Amniotic epithelial cell (primary cell): ENCODE measurements around the gene UPK1B.
A peak's percentile ranks its signal among the peaks of the same experiment; 100 is the strongest.

Source experiments
- DNase-seq: peaks from one replicate; pipeline ENCODE4 v3.0.0-alpha.2; 2010; ENCODE audit warnings: low read depth

The UPK1B gene

DNA sequence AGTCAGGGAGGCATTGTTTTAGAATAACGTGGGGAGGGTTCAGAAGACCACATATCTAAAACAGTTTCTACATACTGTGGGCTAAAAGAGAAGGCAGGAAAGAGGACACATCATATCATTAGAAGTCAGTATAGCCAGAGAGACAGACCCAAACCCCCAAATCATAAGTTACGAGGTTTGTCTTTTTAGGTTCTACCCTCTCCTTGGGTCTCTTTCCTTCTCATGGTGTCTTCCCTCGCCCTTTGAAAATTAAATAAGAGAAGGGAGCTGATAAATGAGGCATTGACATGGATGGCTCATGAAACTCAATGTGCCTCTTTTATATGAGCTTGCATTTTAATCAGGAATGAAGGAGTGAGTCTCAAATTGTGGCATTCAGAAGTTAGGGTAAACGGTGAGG lies 3.4 kb downstream of the UPK1B start:
- no peak for DNase-seq

DNA sequence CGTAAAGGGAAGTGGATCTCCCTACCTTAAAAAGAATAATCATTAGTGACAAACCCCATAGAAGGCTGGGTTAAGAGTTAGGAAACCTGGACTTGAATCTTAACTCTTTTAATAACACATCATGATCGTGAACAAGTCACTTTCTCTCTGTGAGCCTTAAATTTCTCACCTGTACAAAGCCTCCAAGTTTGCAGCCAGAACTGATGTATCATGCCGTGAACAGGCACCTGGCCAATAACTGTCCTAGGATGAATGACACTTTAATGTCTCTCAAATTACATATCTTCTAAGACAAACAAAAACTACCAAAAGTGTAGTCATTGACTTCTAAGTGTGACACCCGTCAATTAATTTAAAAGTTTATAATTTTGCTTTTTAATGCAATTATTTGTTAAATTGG lies 3.9 kb downstream of the UPK1B start:
- DNase-seq, result no peak

DNA sequence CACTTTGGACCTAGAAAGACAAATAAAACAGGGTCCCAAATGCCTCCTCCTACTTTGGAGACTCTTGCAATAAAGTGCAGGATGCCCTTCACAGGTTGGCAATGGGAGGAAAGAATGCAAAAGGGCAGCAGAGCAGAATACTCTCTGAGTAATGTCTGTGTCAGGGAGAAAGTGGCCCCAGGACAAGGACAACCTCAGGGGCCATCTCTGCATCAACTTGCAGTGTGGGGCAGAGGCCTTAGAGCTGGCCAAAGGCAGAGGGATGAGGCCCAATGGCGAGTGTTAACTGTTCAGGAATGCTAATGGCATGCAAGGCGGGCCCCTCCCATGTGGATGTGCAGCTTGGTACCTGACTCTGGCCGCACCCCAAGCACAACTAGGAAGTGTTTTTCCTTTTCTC lies 8.4 kb downstream of the UPK1B start:
- peak; percentile 52 for DNase-seq

DNA sequence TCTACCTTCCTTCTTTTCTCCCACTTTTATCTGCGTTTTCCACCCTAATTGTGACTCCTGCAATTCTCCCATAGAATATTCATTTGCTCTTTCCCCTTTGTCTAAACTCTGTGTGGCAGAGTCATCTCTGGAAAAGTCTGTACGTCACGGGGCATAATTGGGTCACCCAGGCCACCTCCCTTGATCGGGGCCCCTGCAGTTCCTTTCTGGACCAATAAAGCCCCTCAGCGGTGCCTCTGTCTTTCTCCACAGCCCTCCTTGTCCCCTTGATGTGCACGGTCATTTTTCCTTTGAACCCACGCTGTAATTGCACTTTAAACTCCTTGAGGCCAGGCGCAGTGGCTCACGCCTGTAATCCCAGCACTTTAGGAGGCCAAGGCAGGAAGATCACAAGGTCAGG lies 10.7 kb downstream of the UPK1B start:
- DNase-seq, result no peak

DNA sequence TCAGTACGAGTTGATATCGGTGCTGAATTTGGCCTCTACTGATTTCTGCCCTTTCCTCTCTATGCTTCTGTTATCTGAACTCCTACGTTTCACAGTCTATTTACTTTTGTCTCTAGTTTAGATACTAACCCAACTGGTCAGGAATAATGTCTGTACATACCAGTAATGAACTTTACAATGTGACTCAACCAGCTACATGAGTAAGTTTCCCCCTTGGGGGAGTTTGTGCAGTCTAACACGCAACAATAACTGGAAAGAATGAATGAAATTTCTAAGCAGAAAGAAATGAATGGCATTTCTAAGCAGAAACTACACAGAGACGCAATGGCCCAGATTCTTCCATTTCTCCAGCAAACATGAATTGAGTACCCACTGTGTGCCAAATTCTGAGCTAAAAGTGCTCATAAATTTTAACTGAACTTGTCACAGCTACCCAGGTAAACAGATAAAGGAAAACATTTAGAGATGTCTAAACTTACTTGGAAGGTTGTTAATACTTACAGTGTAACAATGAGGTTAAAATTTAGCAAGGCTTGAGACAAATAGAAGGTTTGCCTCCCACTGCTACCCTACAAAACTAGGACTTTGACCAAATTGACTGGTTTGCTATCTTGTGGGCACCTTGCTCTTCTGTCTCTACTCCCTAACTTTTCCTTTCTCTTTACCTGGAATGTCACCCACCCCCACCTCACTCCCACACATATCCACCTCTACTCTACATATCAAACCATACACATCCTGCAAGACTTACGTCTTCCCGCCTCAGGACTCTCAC lies 11.6 kb downstream of the UPK1B start:
- peak; percentile 87 for DNase-seq

DNA sequence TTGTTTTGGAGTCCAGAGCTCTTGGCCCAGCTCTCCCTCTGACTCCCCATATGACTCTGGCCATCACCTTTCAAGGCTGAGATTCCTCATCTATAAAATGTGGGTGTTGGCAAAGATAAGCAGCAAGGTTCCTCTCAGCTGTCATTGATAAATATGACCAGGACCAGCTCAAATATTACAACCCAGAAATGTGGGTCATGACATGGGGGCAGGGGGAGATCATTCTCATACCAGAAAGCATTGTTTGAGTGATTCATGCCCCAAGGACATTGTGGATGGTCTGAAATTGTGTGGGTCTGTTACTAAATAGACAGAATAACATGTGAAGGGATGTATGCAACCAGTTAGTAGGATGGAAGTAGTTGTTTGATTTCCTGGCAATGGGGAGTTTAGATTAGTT lies 13.9 kb downstream of the UPK1B start:
- DNase-seq, result peak; percentile 55

DNA sequence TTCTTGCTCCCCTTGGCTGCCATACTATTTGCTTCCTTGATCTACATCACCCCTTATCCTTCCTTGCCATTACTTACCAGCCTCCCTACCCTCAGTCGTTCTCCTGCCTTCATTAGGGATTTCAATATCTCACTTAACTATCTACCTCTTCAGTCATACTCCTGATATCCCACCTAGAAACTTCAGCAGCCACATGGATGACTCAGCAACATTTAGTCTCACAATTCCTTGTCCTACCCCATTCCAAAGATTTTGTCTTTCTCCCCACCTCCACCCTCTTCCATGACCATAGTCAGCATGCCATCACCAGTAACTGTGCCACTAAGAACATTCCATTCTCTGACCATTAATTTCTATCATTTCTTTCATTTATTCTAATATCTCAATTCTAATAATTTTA lies 18.4 kb downstream of the UPK1B start:
- no peak for DNase-seq

DNA sequence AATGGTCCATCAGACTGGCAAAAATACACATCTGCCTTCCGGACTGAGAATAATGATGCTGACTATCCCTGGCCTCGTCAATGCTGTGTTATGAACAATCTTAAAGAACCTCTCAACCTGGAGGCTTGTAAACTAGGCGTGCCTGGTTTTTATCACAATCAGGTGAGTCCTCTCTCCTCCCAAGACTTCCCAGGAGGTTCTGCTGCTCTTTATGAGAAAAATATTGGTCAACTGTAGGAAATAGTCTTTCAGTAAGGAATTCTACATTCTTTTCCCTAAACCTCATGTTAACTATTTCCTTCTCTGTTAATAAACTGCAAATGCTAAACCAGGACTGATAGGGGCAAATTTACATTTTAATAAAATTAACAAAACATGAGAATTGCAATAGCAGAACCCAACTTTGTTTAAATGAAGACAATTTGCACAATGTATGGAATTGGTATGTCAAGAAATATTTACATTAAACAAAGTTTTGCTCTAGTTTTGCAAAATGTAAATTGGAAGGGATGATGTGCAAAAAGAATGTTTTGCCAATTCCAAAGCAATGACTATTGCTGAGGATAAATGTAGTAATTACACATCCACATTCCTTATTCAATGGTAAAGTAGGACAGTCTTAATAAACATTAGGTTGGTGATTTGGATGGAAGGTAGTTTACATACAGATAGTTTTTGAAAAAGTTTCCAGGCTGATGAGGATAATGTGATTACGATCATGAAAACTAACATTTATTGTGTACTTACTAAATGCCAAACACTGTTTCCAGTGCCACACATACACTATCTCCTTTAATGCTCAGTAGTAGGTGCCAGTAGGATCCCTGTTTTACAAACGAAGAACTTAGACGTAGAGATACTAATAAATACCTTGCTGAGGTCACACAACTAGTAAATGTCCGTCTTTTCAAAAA lies 21.1 kb downstream of the UPK1B start:
- DNase-seq, result peak; percentile 37

DNA sequence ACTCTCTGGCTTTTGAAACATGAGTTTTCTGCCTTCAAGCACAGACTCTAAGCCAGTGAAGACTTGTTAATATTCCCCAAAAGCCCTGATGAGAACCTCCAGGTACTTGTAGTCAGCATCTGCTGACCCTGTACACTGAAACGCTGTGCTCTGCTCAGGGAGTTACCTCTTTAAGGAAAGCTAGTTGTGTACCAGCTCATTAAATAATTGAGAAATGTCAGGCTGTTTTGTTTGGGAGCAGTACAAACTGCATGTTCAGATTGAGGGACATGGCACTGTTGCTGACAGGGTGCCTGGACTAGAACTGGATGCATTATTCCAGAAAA lies 21.7 kb downstream of the UPK1B start:
- DNase-seq, result no peak

DNA sequence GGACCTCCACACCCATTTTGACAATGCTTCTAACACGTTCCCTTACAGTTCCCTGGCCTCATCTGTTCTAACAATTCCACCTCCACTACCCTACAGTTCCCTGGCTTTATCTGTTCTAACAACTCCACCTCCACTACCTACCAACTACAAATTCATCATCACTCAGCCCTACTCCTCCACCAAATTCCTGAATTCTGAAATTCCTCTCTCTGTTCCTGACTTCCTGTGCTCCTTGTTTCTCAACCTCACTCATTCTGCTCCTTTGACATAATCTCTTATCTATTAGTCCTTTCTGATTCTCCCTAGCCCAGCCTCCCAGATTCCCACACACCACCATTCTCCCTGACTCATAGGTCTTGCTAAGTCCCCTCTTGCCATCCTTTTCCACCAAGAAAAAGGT lies 22.5 kb downstream of the UPK1B start:
- peak; percentile 88 for DNase-seq

DNA sequence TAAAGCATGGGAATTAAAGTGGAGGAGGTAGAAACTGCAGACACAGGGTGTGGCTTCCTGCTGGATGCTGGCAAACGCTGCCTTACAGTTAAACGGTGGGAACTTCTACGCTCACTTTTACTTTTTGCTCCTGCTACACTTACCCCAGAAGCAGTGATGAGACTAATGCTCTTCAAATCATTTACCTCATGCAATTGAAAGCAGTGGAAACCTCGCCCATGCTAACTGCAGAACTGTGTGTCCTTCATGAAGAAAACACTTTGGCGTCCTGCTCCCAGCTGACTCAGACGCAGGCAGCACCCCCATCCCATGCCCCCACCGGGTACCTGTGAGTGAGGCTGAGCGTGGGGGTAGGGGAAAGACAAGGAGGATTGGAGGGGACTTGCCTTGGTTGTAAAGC lies 31.8 kb downstream of the UPK1B start:
- no peak for DNase-seq

DNA sequence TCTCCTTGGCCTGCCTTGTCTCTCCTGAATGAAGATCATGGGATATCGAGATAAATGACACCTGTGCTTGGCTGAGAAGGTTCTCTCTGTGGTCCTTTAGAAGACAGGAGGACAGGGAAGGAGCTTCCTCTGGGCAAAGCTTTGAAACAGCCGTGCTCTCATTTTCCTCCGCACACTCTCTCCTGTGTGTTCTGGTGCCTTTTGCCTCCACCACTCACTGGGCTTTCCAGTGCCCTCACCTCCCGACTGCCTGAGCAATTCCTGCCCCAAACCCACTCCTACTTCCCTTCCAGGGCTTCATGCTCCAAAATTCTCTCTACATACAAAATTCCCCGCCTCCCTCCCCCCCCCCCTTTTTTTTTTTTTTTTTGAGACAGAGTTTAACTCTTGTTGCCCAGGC lies 32.3 kb downstream of the UPK1B start:
- no peak for DNase-seq

DNA sequence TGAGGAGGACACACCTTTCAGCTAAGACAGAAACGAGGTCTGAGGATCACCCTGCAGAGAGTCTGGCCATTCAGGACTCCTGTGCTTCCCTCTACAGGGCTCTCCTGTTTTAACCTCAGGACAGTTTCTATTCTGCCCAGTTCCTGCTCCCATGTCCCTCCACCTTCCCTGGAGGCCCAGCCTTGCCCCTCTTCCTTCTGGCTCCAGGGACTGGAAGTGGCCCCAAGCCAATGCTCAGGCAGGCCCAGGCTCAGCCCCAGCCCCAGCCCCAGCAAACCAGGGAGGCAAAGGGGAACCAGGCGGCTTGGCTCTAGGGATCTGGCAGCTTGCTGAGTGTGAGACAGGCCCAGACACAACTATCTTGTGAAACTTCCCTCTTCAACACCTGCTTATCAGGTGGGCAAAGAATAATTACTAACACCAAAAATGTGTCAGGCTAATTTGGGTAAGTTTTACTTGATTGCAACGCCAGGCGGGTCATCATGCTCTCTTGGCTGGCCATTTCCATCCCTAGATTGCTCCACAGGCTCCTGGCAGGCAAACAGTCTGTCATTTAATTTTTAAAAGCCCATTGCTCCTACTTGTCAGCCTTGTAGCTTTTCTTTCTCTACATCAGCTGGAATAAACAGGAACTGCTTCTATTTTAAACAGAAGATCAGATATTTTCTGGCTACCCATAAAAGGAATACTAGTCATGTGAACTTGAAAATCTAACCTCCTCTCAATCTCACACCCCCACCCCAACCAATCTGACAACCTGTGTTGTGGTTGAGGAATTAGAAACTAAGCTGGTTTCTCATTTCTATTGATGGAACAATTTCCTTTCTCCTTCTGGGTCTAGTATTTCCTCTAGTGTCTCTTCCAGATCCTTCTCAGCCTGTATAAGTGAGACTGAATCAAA lies 33.5 kb downstream of the UPK1B start:
- DNase-seq, result no peak

DNA sequence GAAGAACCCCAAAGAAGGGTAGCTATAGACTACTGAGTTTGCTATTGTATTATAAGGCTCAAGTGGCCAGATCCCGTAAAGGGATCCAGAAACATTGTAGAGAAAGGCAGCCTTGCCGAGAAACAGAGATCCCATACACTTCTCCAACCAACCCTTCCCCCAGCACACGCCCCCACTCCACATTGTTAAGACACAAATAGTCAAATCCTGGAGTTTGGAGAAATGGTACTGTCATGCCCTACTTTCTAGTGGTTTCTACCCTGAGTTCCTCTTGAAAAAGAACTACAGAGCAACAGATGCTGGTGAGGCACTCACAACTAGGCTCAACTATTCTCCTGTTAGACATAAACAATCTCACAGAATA lies 34.1 kb downstream of the UPK1B start:
- no peak for DNase-seq

DNA sequence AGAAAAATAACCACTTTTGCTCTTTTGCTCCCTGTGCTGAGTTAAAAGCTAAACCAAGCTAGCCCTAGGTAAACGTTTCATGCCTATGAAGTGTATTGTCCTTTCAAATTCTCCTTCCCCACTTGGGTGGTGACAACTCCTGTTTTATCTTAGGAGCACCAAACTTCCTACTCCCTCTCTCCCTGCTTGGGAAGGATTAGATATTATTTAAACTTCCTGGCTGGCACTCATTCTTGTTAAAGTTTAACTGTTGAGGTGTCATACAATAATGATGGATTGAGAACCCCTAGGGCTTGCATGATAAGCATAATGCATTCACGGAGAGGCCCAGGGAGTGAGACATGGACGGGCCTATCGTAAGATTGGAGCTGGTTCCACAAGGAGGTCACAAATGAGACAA lies 37.8 kb downstream of the UPK1B start:
- no peak for DNase-seq

DNA sequence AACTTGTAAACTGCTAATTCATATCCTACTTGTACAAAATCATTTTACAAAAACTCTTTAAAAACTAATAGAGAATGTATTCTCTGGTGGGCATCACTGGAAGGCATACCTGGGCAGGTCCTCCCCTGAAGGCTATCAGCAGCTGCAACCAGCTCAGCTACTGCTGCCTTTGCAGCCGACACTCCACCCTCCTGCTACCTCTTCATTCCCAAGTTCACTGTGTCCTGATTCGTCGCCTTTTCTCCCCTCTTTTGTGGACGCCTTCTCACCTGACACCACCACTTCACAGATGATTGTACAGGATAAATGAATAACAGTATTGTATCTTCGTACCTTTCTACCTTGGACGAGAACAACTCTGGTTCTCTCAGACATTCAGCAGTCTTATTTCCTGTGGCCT lies 38.4 kb downstream of the UPK1B start:
- no peak for DNase-seq

DNA sequence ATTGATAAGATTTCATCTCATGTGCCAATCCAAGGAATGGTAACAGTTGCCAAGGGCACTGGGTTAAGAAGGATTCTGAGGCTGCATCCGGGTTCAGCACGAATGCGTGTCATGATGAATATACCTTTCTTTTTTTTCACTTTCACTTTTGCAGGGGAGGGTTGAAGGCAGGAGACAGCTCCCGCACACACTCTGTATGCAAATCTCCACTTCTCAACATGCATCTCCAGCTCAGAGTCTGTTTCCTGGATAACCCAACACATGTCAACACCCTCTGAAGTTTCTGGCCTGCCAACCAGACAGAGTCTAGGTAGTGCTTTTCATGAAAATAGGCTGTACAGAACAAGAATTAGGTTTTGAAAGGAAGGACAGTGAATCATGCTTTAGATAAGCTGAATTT lies 45.7 kb downstream of the UPK1B start:
- no peak for DNase-seq

DNA sequence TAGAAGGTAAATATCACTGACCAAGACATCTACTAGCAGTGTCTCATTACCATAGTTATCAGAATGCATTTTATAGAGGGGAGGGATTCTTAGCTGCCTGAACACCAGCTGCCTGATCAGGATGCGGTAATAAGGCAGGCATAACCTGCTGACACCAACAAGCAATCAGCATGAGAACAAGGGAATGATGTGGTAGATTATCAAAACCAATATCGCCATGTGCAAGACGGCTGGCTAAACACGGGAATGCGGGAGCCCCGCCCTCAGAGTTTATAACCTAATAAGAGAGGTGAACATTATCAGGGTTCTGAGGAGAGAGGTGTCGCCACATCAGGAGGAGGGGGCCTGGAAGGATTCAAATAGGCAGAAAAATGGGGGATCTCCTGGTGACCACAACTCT lies 46.8 kb downstream of the UPK1B start:
- no peak for DNase-seq

DNA sequence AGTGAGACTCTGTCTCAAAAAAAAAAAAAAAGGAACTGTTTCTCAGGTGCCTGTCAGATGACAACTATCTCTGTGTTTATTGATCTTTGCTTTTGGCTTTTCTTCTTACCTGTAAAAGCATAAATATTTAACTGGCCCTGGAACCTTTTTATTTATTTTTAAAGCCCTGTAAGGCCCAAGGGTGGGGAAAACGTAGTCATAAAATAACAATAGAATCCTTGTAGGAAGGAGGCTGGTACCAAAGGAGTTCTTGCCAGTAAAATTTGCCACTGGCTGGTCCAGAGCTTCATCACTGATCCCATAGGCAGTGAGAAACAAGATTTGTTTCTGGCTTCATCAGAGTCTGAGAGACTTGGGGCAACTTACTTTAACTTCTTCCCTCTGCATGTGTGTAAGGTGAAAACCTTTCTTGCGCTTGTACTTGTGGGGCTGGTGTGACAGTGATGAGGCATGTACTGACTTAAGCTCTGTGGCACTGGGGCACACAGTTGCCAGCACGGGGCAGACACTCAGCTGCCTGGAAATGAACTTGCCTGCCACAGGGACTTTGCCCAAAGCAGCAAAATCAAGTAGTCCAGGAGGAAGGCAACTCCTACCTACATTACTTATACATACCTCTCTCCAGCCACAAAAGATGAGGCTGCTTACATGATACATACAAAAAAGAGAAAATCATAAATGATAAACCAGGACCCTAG lies 47.7 kb downstream of the UPK1B start:
- no peak for DNase-seq

DNA sequence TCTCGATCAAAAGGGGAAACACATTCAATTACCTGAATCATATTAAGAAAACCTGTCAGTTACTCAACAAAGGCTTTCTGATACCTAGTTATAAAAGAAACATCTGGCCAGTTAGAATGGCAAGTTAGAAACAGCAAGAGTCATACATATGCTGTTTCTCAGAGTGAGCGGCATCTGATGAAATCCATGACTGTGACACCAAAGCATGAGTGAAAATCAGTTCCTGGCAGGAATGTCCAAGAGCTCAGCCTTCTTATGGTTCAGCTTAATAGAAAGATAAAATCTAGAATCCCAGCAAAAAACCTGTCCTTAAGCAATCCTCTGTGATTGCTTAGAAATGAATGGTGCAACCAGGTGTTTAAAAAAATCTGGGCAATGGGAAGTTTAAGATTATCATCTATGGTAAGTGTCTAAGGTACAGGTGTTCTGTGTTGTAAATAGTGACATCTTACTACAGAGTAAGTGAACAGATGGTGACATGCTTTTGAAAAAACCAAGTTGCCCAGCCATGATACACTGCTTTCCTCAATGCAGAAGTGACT lies 48.5 kb downstream of the UPK1B start:
- peak; percentile 83 for DNase-seq

DNA sequence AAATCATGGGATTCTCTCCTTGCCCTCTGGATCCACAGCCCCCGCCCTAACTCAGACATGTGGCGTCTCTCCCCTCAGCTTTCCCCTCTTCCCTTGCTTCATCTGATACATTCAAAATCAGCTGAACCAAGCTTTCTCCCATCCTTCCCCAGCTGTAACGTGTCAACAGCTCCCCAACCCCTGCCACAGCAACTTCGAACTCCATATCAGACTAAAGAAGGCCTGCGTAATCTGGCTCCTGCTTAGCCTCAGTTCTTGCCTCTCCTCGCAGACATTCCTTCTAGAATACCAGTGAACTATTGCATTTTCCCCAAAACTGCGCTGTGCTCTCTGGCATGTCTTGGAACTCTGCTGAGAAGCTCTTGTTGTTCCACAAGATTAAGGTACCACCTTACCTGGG lies 49.0 kb downstream of the UPK1B start:
- DNase-seq, result no peak

DNA sequence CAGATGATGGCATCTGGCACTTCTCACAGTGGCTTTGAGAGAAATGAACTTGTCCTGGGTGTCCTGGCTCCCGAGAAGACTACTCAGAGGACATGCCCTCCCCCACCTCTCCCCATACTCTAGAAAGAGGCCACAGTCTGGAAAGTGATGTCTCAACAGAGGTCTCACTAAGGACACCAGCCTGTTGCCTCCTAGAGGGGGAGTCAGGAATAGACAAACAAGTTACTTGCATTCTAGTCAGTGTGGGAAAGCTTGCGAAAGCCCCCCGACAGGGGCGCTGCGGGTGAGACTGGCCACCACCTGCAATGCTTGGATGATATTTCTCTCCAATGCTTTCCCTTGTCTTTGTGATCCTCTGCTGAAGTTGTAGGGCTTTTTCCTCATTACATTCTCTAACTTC lies 50.1 kb downstream of the UPK1B start:
- peak; percentile 21 for DNase-seq
